Measurements from ENCODE around the gene PIGK.
"Not testable (repeated sequence)": the region's sequence is repeated elsewhere in the genome, so short reads cannot be mapped to it uniquely, and the experiment has no call there.

PIGK gene

GRCh38 chr1:77188770-77189169 is 30.5 kb downstream of the PIGK start:
- no peak overlapping the region for H3K4me3 ChIP-seq (ENCODE audit: low read length)
- no peak overlapping the region for H3K27ac ChIP-seq (ENCODE audit: low read length)
- peaks cover 19% of the 10 kb centered on the region for H3K9me3 ChIP-seq (ENCODE audit: insufficient read depth, low read depth, low read length)
- no peaks in the 10 kb centered on the region for H3K27me3 ChIP-seq (ENCODE audit: insufficient read depth, low read length)
- no peaks in the 10 kb centered on the region for H3K4me1 ChIP-seq (ENCODE audit: insufficient read depth, low read length)
- no peaks in the 10 kb centered on the region for H3K36me3 ChIP-seq (ENCODE audit: insufficient read depth, low read depth, low read length)
- H3K9ac ChIP-seq (ENCODE audit: low read depth, low read length): no peak overlapping the region

DNA sequence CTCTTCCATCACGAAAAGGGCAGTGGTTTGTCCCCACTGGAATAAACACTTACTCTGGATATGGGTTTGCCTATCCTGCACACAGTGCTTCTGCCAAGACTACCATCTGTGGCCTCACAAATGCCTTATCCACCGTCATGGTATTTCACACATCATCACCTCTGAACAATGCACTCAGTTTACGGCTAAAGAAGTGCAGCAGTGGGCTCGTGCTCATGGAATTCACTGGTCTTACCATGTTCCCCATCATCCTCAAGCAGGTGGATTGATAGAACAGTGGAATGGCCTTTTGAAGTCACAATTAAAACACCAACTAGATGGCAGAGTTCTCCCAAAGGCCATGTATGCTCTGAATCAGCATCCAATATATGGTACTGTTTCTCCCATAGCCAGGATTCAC is 32.3 kb downstream of the PIGK start:
- H3K4me3 ChIP-seq (ENCODE audit: low read length); H3K4me1 ChIP-seq (ENCODE audit: insufficient read depth, low read length); H3K27ac ChIP-seq (ENCODE audit: low read length); H3K9ac ChIP-seq (ENCODE audit: low read depth, low read length); H3K27me3 ChIP-seq (ENCODE audit: insufficient read depth, low read length); H3K36me3 ChIP-seq (ENCODE audit: insufficient read depth, low read depth, low read length): not testable (repeated sequence)
- H3K9me3 ChIP-seq (ENCODE audit: insufficient read depth, low read depth, low read length): peaks cover 23% of the 10 kb centered on the region

- no peaks in the 10 kb centered on the region for H3K36me3 ChIP-seq (ENCODE audit: insufficient read depth, low read depth, low read length)
- no peaks in the 10 kb centered on the region for H3K4me1 ChIP-seq (ENCODE audit: insufficient read depth, low read length)
- no peaks in the 10 kb centered on the region for H3K27me3 ChIP-seq (ENCODE audit: insufficient read depth, low read length)
- peaks cover 45% of the 10 kb centered on the region for H3K9me3 ChIP-seq (ENCODE audit: insufficient read depth, low read depth, low read length)
- H3K4me3 ChIP-seq (ENCODE audit: low read length): no peak overlapping the region
- H3K9ac ChIP-seq (ENCODE audit: low read depth, low read length): no peak overlapping the region
- H3K27ac ChIP-seq (ENCODE audit: low read length): no peak overlapping the region
Measured at GRCh38 chr1:77182083-77182482, 37.1 kb downstream of the PIGK start.

DNA sequence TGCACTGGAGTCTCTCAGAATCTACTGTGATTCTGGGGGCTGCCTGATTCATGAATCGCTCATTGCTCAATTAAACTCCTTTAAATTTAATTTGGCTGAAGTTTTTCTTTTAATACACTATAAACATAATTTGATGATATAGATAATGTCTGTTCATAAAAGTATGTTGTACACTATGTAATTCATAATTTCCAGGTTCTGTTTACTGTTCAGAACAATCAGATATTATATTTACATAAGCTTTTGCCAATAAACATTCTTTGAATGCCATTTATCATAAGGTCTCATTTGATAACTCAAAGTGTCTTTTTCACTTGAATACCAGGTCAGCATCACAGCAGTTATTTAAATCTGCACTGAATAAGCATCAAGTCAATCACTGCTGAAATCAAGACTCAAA is 39.6 kb downstream of the PIGK start:
- H3K4me3 ChIP-seq (ENCODE audit: low read length): no peak overlapping the region
- H3K27me3 ChIP-seq (ENCODE audit: insufficient read depth, low read length): no peaks in the 10 kb centered on the region
- H3K27ac ChIP-seq (ENCODE audit: low read length): no peak overlapping the region
- H3K4me1 ChIP-seq (ENCODE audit: insufficient read depth, low read length): no peaks in the 10 kb centered on the region
- peaks cover 64% of the 10 kb centered on the region for H3K9me3 ChIP-seq (ENCODE audit: insufficient read depth, low read depth, low read length)
- no peaks in the 10 kb centered on the region for H3K36me3 ChIP-seq (ENCODE audit: insufficient read depth, low read depth, low read length)
- no peak overlapping the region for H3K9ac ChIP-seq (ENCODE audit: low read depth, low read length)

GRCh38 chr1:77175230-77175844 is 43.9 kb downstream of the PIGK start:
- Histone ChIP-seq H3K9ac (ENCODE audit: low read depth, low read length) (no peak overlapping the region), H3K27me3 (ENCODE audit: insufficient read depth, low read length) (no peaks in the 10 kb centered on the region), H3K9me3 (ENCODE audit: insufficient read depth, low read depth, low read length) (peaks cover 66% of the 10 kb centered on the region), H3K27ac (ENCODE audit: low read length) (no peak overlapping the region), H3K4me1 (ENCODE audit: insufficient read depth, low read length) (no peaks in the 10 kb centered on the region), H3K4me3 (ENCODE audit: low read length) (no peak overlapping the region; the same call in 1 of the 2 replicates), H3K36me3 (ENCODE audit: insufficient read depth, low read depth, low read length) (no peaks in the 10 kb centered on the region)

DNA sequence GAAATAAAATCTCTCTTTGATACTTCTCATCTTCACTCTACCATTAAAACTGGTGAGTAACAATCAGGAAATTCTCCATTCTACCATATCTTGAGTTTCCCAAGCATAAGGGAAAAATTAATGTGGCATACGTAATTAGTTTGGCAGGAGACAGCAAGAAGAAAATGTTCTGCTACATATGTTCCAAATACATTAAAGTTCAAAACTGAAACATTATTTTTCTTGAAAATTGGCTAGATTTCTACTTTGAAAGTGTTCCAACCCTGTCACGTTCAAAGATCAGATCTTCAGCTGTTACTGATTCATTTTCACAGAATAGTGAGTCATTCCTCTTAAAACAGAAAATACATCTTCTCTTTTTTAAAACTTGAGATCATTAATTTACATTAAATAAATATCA is 48.5 kb downstream of the PIGK start:
- Histone ChIP-seq H3K4me3 (ENCODE audit: low read length) (no peak overlapping the region), H3K9me3 (ENCODE audit: insufficient read depth, low read depth, low read length) (peaks cover 23% of the 10 kb centered on the region), H3K9ac (ENCODE audit: low read depth, low read length) (no peak overlapping the region), H3K27ac (ENCODE audit: low read length) (no peak overlapping the region), H3K36me3 (ENCODE audit: insufficient read depth, low read depth, low read length) (no peaks in the 10 kb centered on the region), H3K4me1 (ENCODE audit: insufficient read depth, low read length) (no peaks in the 10 kb centered on the region), H3K27me3 (ENCODE audit: insufficient read depth, low read length) (no peaks in the 10 kb centered on the region)

DNA sequence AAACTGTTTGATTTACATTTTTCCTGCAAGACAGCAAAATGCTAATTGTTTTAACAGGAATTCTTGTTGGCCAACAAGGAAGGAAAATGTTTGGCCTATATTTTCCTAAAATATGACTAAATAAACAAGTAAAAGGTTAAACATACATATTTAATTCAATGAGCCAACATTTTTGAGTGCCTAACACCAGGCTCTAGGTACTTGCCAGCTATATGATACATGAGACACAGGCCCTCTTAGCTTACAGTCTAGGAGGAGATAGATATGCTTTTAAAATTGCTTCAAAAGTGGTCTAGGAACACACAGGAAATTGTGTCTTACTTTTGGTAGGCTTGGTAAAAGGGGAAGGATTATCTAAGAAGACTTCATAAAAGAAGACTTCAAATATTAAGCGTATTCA is 50.9 kb downstream of the PIGK start:
- peaks cover 5% of the 10 kb centered on the region; the same call in 1 of the 2 replicates for H3K4me1 ChIP-seq (ENCODE audit: insufficient read depth, low read length)
- no peaks in the 10 kb centered on the region for H3K27me3 ChIP-seq (ENCODE audit: insufficient read depth, low read length)
- no peak overlapping the region for H3K4me3 ChIP-seq (ENCODE audit: low read length)
- no peak overlapping the region for H3K9ac ChIP-seq (ENCODE audit: low read depth, low read length)
- H3K36me3 ChIP-seq (ENCODE audit: insufficient read depth, low read depth, low read length): no peaks in the 10 kb centered on the region
- H3K27ac ChIP-seq (ENCODE audit: low read length): no peak overlapping the region
- peaks cover under 1% of the 10 kb centered on the region; the same call in 1 of the 2 replicates for H3K9me3 ChIP-seq (ENCODE audit: insufficient read depth, low read depth, low read length)

DNA sequence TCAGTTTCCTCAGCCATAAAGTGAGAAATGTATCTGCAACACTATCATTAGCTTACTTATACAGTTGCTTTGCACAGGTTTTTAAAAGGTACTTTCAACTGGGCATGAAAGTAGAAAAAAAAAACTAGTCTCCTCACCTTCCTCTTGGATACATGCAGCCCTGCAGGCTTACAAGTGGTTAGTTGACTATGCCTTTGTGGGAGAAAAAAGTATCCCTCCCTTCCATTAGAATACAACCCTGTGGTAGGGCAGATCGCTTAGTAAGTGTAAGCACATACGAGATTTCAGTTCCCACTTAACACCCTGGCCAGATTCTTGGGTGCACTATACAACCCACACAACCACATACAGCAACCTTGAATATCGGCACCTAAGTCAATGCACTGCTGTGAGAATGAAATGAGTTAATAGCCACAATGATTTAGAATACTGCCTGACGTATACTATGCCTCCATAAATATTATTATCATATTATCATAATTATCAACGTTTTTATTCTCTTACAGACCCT is 54.7 kb downstream of the PIGK start:
- no peak overlapping the region for H3K27ac ChIP-seq (ENCODE audit: low read length)
- H3K4me1 ChIP-seq (ENCODE audit: insufficient read depth, low read length): peaks cover 5% of the 10 kb centered on the region; the same call in 1 of the 2 replicates
- H3K36me3 ChIP-seq (ENCODE audit: insufficient read depth, low read depth, low read length): peaks cover 23% of the 10 kb centered on the region
- H3K9ac ChIP-seq (ENCODE audit: low read depth, low read length): no peak overlapping the region
- no peaks in the 10 kb centered on the region for H3K27me3 ChIP-seq (ENCODE audit: insufficient read depth, low read length)
- peaks cover 4% of the 10 kb centered on the region; the same call in 1 of the 2 replicates for H3K9me3 ChIP-seq (ENCODE audit: insufficient read depth, low read depth, low read length)
- H3K4me3 ChIP-seq (ENCODE audit: low read length): no peak overlapping the region

DNA sequence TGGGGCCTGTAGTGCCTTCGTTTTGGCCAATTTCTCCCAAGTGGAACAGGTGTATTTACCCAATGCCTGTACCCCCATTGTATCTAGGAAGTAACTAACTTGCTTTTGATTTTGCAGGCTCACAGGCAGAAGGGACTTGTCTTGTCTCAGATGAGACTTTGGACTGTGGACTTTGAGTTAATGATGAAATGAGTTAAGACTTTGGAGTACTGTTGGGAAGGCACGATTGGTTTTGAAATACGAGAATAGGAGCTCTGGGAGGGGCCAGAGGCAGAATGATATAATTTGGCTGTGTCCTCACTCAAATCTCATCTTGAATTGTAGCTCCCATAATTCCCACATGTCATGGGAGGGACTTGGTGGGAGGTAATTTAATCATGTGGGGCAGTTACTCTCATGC is 59.5 kb downstream of the PIGK start:
- not testable (repeated sequence) for H3K27me3 ChIP-seq (ENCODE audit: insufficient read depth, low read length); H3K9ac ChIP-seq (ENCODE audit: low read depth, low read length); H3K4me1 ChIP-seq (ENCODE audit: insufficient read depth, low read length); H3K4me3 ChIP-seq (ENCODE audit: low read length); H3K27ac ChIP-seq (ENCODE audit: low read length)
- H3K9me3 ChIP-seq (ENCODE audit: insufficient read depth, low read depth, low read length): peaks cover 10% of the 10 kb centered on the region; the same call in 1 of the 2 replicates
- peaks cover 26% of the 10 kb centered on the region for H3K36me3 ChIP-seq (ENCODE audit: insufficient read depth, low read depth, low read length)

DNA sequence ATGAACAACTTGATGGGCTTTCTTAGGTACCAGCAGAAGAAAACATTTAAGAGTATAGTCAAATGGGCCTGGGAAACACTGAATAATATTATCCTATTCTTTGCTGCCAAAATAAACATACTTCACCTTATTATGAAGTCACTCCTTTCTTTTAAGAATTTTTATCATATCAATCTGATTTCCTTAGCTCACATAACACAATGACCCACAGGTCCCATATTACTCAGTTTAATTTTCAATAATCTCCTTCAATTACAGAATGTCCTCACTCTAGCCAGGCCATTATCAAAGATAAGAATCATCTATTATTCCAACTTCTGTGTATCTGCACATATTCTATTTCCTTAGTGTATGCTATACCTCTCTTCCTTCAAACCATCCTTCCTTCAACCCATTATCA is 63.0 kb downstream of the PIGK start:
- H3K4me3 ChIP-seq (ENCODE audit: low read length): no peak overlapping the region
- H3K9ac ChIP-seq (ENCODE audit: low read depth, low read length): no peak overlapping the region
- H3K9me3 ChIP-seq (ENCODE audit: insufficient read depth, low read depth, low read length): peaks cover 10% of the 10 kb centered on the region; the same call in 1 of the 2 replicates
- peaks cover 17% of the 10 kb centered on the region for H3K36me3 ChIP-seq (ENCODE audit: insufficient read depth, low read depth, low read length)
- no peak overlapping the region for H3K27ac ChIP-seq (ENCODE audit: low read length)
- H3K4me1 ChIP-seq (ENCODE audit: insufficient read depth, low read length): no peaks in the 10 kb centered on the region
- H3K27me3 ChIP-seq (ENCODE audit: insufficient read depth, low read length): no peaks in the 10 kb centered on the region

DNA sequence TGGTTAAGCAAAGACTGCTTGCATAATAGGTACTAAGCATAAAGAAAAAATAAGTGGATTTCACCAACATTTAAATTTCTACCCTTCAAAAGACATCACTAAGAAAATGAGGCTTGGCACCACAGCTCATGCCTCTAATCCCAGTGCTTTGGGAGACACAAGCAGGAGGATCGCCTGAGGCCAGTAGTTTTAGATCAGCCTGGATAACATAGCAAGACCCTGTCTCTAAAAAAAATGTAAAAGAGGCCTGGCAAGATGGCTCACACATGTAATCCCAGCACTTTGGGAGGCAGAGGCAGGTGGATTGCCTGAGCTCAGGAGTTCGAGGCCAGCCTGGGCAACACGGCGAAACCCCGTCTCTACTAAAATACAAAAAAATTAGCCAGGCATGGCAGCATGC is 73.0 kb downstream of the PIGK start:
- Histone ChIP-seq H3K9ac (ENCODE audit: low read depth, low read length) (no peak overlapping the region), H3K9me3 (ENCODE audit: insufficient read depth, low read depth, low read length) (no peaks in the 10 kb centered on the region), H3K27me3 (ENCODE audit: insufficient read depth, low read length) (no peaks in the 10 kb centered on the region), H3K4me3 (ENCODE audit: low read length) (no peak overlapping the region), H3K36me3 (ENCODE audit: insufficient read depth, low read depth, low read length) (no peaks in the 10 kb centered on the region), H3K4me1 (ENCODE audit: insufficient read depth, low read length) (no peaks in the 10 kb centered on the region), H3K27ac (ENCODE audit: low read length) (no peak overlapping the region)

DNA sequence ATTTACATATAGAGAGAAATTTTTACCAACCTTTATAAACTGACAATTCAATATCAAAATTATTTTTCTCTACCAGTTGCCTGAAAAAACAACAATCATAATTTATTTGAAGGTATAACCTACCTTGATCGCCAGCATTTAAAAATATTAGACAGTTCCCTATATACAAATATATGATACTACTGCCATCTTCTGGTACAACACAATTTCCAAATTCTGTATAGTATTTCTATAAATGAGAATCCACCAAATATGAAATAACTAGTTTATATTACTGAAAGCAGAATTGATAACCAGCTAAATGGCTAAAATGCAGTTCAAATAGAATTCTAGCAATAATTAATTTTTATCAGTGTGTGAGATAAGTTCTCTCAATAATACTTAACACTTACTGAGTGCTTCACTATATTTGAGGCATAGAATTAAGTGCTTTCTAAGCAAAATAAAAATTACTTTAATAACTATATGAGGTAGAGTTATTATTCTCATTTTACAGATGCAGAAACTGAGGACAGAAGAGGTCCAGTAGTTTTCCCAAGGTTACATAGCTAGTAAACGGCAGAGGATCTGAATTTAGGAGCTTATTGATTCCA is 75.6 kb downstream of the PIGK start:
- no peaks in the 10 kb centered on the region for H3K36me3 ChIP-seq (ENCODE audit: insufficient read depth, low read depth, low read length)
- no peak overlapping the region for H3K4me3 ChIP-seq (ENCODE audit: low read length)
- H3K9ac ChIP-seq (ENCODE audit: low read depth, low read length): no peak overlapping the region
- H3K27me3 ChIP-seq (ENCODE audit: insufficient read depth, low read length): no peaks in the 10 kb centered on the region
- no peak overlapping the region for H3K27ac ChIP-seq (ENCODE audit: low read length)
- no peaks in the 10 kb centered on the region for H3K9me3 ChIP-seq (ENCODE audit: insufficient read depth, low read depth, low read length)
- no peaks in the 10 kb centered on the region for H3K4me1 ChIP-seq (ENCODE audit: insufficient read depth, low read length)

Data from iPS-20b (cell line).